ENCODE measurements around the gene TJAP1.
A peak's percentile ranks its signal among the peaks of the same experiment; 100 is the strongest.

TJAP1 gene

GRCh38 chr6:43476746-43477145, 624 bp upstream of the TJAP1 start:
- POLR2A ChIA-PET: interaction anchor here (0.6 to 1.7 kb wide), 19 partner anchors 9 to 604 kb away, joined by 3 to 13 read pairs (median 5); partner anchors contain the start of genes ABCC10, POLR1C, YIPF3 and ZNF318
- Histone ChIP-seq H3K36me3 (ENCODE audit: control insufficient read depth in 2 of 2, insufficient read depth in 1 of 2, low read length in 2 of 2) (peaks cover 0 to 19% of the 10 kb centered on the region in 2 experiments; a peak in 2 of 3 replicates), H3K9me3 (ENCODE audit: control insufficient read depth, insufficient read depth, low read depth, low read length) (no peaks in the 10 kb centered on the region), H3K4me3 (ENCODE audit: low read depth, low read length) (peak overlapping the region; percentile 81), H3K4me1 (ENCODE audit: control insufficient read depth, insufficient read depth, low read length) (peaks cover 10% of the 10 kb centered on the region), H3K27ac (ENCODE audit: extremely low read depth, low read depth, low read length) (peak overlapping the region; percentile 50; the same call in 1 of the 2 replicates)
- no peak for TF ChIP-seq ZNF341 (tag by site-specific recombination; IDR thresholded peaks at IDR 0.05; ENCODE audit: low read depth)
- no peak for TF ChIP-seq BCL11B (tag by site-specific recombination; IDR thresholded peaks at IDR 0.05; ENCODE audit: low read depth)
- TF ChIP-seq ZBTB1 (tag by site-specific recombination; IDR thresholded peaks at IDR 0.05): no peak
- no peak for TF ChIP-seq ZNF16 (tag by site-specific recombination; IDR thresholded peaks at IDR 0.05; ENCODE audit: low read depth)
- TF ChIP-seq ZNF2 (tag by site-specific recombination; IDR thresholded peaks at IDR 0.05): no peak
- no peak for TF ChIP-seq KLF1 (tag by site-specific recombination; IDR thresholded peaks at IDR 0.05)
- TF ChIP-seq ZNF585B (tag by site-specific recombination; IDR thresholded peaks at IDR 0.05): no peak
- TF ChIP-seq ZBTB21 (tag by site-specific recombination; IDR thresholded peaks at IDR 0.05): no peak
- TF ChIP-seq ZNF791 (tag by site-specific recombination; IDR thresholded peaks at IDR 0.05): no peak
- TF ChIP-seq ZNF280D (tag by site-specific recombination; IDR thresholded peaks at IDR 0.05): no peak
- TF ChIP-seq ZSCAN23 (tag by site-specific recombination; IDR thresholded peaks at IDR 0.05): no peak
- TF ChIP-seq ZNF704 (tag by site-specific recombination; IDR thresholded peaks at IDR 0.05): no peak
- no peak for TF ChIP-seq RBAK (tag by site-specific recombination; IDR thresholded peaks at IDR 0.05)
- no peak for TF ChIP-seq ZNF133 (tag by site-specific recombination; IDR thresholded peaks at IDR 0.05)
- TF ChIP-seq SCRT1 (tag by site-specific recombination; IDR thresholded peaks at IDR 0.05; ENCODE audit: borderline replicate concordance): no peak
- no peak for TF ChIP-seq REST (tag by site-specific recombination; IDR thresholded peaks at IDR 0.05)
- TF ChIP-seq AEBP2 (tag by site-specific recombination; IDR thresholded peaks at IDR 0.05; ENCODE audit: borderline replicate concordance): no peak
- no peak for TF ChIP-seq ZFP41 (tag by site-specific recombination; IDR thresholded peaks at IDR 0.05; ENCODE audit: borderline replicate concordance)
- TF ChIP-seq ZNF621 (tag by site-specific recombination; IDR thresholded peaks at IDR 0.05): no peak
- CTCF ChIA-PET: interaction anchor here (0.9 to 2.0 kb wide), 3 partner anchors 20 to 31 kb away, joined by 3 to 9 read pairs (median 3); no protein-coding TSS in a partner anchor
